Measurements from ENCODE around the gene REV3L.
"Not testable (repeated sequence)": the region's sequence is repeated elsewhere in the genome, so short reads cannot be mapped to it uniquely, and the experiment has no call there.

The REV3L gene

GRCh38 chr6:111260570-111261298, 222.3 kb downstream of the REV3L start:
- no peak for DNase-seq (ENCODE audit: low read depth, low spot score)

DNA sequence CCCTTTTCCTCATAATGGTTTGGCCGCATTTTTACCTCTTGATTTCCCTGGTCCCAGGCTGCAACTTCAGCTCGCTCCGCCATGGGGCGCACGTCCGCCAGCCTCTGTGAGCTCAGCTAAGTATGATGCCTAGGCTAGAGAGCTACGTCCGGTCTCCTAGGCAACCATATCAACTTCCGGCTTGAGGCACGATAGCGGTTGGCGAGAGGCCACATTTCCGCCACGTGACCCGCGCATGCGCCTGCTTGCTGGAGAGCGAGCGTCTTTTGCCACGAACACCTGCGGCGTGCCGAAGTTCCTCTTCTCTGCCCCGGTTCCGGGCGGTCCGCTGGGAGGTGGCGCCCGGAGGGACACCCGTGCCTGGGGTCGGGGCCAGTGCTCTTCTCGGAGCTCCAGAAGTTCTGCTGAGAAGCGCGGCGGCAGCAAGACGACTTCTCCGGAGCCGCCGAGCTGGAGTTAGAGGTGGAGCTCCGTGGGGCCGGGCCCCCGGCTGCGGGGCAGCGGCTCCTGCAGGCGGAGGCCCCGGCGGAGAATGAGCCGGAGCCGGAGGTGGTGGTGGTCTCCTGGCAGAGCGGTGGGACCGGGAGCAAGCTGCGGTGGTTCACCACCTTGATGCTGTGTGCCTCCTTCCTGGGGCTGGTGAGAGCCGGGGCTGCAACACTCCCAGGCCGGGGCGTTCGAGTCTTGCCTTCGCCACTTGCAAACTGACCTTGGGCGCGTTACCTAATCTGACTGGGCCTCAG, 223.8 kb downstream of the REV3L start:
- peak; percentile 95 for DNase-seq (ENCODE audit: low read depth, low spot score)

DNA sequence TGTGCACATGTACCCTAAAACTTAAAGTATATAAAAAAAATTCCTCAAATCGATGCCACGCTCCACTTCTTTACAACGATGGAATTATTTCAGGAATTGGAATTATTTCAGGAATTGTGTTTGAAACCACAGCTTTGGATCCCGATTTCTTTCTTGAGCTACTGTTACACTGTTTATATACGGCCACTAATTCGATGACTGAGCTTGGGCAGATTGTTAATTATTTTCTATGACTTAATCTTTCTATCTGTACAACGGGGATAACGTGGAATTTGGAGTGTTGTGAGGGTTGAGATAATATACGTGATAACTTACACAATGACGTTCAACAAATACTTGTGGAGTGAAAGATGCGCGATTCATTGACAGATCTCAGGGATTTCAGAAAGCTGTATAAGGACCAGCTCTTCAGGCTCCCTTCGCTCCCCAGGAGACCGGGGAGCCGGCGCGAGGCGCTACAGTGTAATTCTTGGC, 224.4 kb downstream of the REV3L start:
- no peak for DNase-seq (ENCODE audit: low read depth, low spot score)

DNA sequence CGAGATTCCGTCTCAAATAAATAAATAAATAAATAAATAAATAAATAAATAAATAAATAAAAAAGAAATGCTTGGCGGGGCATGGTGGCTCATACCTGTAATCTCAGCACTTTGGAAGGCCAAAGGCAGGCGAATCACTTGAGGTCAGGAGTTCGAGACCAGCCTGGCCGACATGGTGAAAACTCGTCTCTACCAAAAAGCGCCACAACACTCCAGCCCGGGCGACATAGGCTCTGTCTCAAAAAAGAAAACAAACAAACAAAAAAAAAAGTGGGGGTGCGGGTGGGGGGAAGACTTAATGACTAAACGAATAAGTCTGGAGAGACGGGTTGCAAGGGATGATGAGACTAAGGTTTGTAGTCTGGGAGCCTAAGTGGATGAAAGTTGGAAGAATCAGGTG, 225.0 kb downstream of the REV3L start:
- DNase-seq (ENCODE audit: low read depth, low spot score), result no peak

GRCh38 chr6:111256646-111257045, 226.4 kb downstream of the REV3L start:
- DNase-seq (ENCODE audit: low read depth, low spot score), result no peak

- DNase-seq (ENCODE audit: low read depth, low spot score), result not testable (repeated sequence)
Observed at GRCh38 chr6:111255838-111256237, 227.2 kb downstream of the REV3L start.

DNA sequence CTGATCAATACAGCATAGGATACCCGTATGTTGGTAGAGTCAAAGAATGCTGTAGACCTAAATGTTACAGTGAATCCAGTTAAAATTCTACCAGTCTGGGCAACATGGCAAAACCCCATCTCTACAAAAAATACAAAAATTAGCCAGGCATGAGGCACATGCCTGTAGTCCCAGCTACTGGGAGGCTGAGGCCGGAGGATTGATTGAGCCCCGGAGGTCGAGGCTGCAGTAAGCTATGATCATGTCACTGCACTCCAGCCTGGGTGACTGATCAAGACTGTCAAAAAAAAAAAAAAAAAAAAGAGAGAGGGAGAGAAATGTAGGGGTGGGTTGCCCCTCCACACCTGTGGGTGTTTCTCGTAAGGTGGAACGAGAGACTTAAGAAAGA, 228.2 kb downstream of the REV3L start:
- DNase-seq (ENCODE audit: low read depth, low spot score), result no peak

GRCh38 chr6:111254004-111254778, 228.8 kb downstream of the REV3L start:
- no peak for DNase-seq (ENCODE audit: low read depth, low spot score)

- DNase-seq (ENCODE audit: low read depth, low spot score), result no peak
Observed at GRCh38 chr6:111252726-111253125, 230.3 kb downstream of the REV3L start.

- DNase-seq (ENCODE audit: low read depth, low spot score), result no peak
Observed at GRCh38 chr6:111250791-111251354, 232.1 kb downstream of the REV3L start.

Data from activated naive CD8-positive, alpha-beta T cell treated with anti-CD3 and anti-CD28 coated beads, Interleukin-2, amount 50 U/mL, for 16 hours (primary cell).